VCaP (cell line): ENCODE results near the gene TMEM232.

Experiments used
- H3K27ac ChIP-seq: fragments of 450-650 bp; 2 replicates; pipeline ENCODE4 v1.5.1; 2017
- CTCF ChIP-seq: fragments of 450-650 bp; conservative IDR thresholded peaks from 2 replicates; pipeline ENCODE4 v1.5.1; 2017; ENCODE audit warnings: mild to moderate bottlenecking, moderate library complexity

Gene TMEM232

DNA sequence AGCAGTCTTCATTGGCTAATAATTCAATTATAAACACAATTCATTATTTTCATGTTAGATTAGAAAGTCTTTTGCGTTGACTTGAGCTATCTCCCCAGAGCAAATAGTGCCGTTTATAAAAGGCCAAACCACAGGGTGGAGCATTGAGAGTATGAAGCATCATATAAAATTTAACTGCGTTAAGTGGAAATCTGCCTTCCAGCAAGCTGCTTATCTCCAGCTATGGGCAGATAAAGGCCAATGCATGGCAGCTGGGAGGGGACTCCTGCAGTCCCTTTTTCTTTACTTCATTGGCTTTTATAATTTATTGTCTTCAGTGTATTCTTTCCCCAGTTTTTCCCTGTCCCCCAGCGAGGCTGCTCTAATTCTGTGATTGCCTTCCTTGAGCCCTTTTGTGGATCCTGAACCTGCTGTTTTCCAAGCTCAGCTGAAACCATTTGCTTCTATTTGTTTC is 113.7 kb downstream of the TMEM232 start:
- TF ChIP-seq CTCF, result no peak
- no peak overlapping the region for H3K27ac ChIP-seq

- TF ChIP-seq CTCF, result no peak
- H3K27ac ChIP-seq, result no peak overlapping the region
These were observed 114.7 kb downstream of the TMEM232 start for GRCh38 chr5:110611817-110612216.

- H3K27ac ChIP-seq, result no peak overlapping the region
- TF ChIP-seq CTCF, result no peak
These were observed 131.6 kb downstream of the TMEM232 start for GRCh38 chr5:110594866-110595265.

- H3K27ac ChIP-seq, result no peak overlapping the region
- TF ChIP-seq CTCF, result peak; percentile 56
These were observed 136.3 kb downstream of the TMEM232 start for GRCh38 chr5:110590187-110590586.

DNA sequence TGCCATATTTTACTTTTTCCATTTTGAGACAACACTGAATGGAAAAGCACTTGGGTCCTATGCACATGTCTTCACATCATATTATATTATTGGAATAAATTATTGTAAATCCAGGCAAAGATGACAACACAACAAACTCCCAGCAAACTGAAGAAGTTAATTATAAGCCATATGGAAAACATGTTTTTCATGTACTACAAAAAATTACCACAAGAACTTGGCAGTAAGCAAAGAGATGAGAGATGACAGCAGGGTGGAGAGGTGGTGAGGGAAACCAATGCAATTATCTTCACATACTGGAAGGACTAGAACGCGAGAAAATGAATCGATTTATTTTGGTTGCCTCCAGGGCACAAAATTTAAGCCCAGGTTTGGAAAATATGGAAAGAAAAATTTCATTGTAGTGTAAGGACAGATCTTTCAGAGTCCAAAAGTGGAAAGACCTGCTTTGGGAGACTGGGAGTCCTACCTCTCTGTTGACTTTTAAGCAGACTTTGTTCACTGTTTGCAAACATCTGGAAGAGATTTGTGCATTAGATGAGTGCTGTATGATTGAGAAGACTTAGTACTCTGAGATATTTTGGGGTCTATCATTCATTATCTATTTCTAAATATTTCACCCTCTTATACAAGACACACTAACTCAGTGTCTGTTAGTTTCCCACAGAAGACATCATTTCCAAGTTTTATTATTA is 138.0 kb downstream of the TMEM232 start:
- no peak overlapping the region for H3K27ac ChIP-seq
- no peak for TF ChIP-seq CTCF

GRCh38 chr5:110580625-110581024 is 145.8 kb downstream of the TMEM232 start:
- H3K27ac ChIP-seq, result no peak overlapping the region

GRCh38 chr5:110572729-110573128 is 153.7 kb downstream of the TMEM232 start:
- no peak overlapping the region for H3K27ac ChIP-seq
- no peak for TF ChIP-seq CTCF

More at GRCh38 chr5:110580625-110581024, 145.8 kb downstream of the TMEM232 start:
- no peak for TF ChIP-seq CTCF
